Vagina (tissue), 2 donors: ENCODE results near the gene INTU.

Source experiments
- POLR2A ChIP-seq, 2 donors: fragments of 450-650 bp; IDR thresholded peaks; one replicate each; pipeline ENCODE4 v1.6.1; 2017; ENCODE audit warnings: antibody characterized with exemption in 2 of 2, mild to moderate bottlenecking in 2 of 2, moderate library complexity in 2 of 2
- POLR2AphosphoS5 ChIP-seq, 2 donors: sonication (generic); formaldehyde crosslinking; IDR thresholded peaks; one replicate each; pipeline ENCODE4 v1.9.0; 2017; ENCODE audit warnings: antibody characterized with exemption in 2 of 2, mild to moderate bottlenecking in 2 of 2, low read depth in 1 of 2; ENCODE audit not compliant: insufficient read depth in 1 of 2
- TF ChIP-seq, protein P1 (sequence below), 3 experiments: fragments of 450-650 bp in 2 of 3; fragments of 200-600 bp in 1 of 3; sonication (generic) in 1 of 3; IDR thresholded peaks; one replicate each; pipeline ENCODE4 v1.5.1; 2017 to 2019; ENCODE audit warnings: antibody characterized with exemption in 3 of 3, mild to moderate bottlenecking in 2 of 3, moderate library complexity in 2 of 3

DNA sequence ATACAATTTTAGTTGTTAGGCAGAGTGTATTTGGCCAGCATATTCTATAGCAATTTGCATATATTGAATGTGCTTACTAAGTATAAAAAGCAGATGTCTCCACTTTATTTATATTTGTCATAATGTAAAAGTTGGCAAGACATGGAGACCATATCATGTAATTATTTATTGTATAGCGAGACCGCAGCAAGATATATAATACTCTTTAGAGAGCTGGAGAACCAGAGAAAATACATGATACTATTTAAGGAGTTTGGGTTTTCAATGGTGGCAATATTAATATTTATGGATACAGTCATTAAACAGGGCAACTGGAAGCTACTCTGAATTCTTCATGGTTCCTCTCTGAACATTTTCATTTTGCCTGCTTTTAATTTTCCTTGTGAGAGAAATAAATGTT lies 35.0 kb downstream of the INTU start:
- TF ChIP-seq, protein P1, sequence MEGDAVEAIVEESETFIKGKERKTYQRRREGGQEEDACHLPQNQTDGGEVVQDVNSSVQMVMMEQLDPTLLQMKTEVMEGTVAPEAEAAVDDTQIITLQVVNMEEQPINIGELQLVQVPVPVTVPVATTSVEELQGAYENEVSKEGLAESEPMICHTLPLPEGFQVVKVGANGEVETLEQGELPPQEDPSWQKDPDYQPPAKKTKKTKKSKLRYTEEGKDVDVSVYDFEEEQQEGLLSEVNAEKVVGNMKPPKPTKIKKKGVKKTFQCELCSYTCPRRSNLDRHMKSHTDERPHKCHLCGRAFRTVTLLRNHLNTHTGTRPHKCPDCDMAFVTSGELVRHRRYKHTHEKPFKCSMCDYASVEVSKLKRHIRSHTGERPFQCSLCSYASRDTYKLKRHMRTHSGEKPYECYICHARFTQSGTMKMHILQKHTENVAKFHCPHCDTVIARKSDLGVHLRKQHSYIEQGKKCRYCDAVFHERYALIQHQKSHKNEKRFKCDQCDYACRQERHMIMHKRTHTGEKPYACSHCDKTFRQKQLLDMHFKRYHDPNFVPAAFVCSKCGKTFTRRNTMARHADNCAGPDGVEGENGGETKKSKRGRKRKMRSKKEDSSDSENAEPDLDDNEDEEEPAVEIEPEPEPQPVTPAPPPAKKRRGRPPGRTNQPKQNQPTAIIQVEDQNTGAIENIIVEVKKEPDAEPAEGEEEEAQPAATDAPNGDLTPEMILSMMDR (IDR thresholded peaks at IDR 0.05): no peak
- TF ChIP-seq POLR2A (IDR thresholded peaks at IDR 0.05) (no peak), POLR2AphosphoS5 (IDR thresholded peaks at IDR 0.05; ENCODE audit: insufficient read depth in 1 of 2, low read depth in 1 of 2) (no peak)
